ENCODE measurements around the gene DGLUCY.
"Not testable (repeated sequence)": the region's sequence is repeated elsewhere in the genome, so short reads cannot be mapped to it uniquely, and the experiment has no call there.

DGLUCY gene

DNA sequence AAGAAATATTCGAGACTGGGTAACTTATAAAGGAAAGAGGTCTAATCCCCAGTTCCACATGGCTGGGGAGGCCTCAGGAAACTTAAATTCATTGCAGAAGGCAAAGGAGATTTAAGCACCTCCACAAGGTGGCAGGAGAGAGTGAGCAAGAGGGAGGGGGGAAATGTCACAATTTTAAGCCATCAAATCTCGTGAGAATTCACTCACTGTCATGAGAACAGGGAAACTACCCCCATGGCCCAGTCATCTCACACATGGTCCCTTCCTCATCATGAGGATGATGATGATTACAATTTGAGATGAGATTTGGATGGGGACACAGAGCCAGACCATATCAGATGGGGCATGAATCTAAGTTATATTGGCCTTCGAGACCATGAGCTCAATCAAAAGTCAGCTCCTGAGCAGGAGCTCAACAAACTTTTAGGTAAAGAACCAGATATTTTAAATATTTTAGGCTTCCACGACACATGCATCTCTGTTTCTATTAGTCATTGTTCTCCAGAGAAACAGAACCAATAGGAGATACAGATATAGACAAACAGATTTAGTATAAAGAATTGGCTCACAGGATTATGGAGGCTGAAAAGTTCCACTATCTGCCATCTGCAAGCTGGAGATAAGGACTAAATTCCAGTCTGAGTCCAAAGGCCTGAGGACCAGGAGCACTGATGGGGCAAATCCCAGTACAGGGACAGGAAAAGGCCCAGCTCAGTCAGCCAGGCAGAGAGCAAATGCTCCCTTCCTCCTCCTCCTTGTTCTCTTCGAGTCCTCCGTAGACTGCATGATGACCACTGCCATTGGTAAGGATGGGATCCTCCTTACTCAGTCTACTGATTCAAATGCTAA, 24.9 kb downstream of the DGLUCY start:
- peak in 1 of 2 donors; percentile 20 for DNase-seq (ENCODE audit: low read depth in 2 of 2)

GRCh38 chr14:91139776-91140175, 25.9 kb downstream of the DGLUCY start:
- no peak for DNase-seq (ENCODE audit: low read depth in 2 of 2)

DNA sequence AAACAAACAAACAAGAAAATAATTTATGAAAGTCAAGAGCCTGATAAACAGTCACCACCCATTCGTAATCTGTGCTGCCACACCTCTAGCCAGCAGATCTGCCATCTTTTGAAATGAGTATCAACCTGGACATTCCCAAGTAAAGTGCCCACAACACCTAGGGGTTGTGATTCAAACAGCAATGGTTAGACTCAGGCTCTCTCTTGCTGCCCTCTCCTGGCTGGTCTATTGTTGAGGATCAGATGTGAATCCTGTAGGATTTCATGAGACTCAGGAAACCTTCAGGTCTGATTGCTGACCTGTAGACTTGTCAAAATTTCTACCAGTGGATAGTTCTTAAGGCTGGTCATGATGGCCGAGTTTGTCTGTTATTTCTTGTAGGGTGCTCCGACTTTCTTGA, 26.8 kb downstream of the DGLUCY start:
- no peak for DNase-seq (ENCODE audit: low read depth in 2 of 2)

DNA sequence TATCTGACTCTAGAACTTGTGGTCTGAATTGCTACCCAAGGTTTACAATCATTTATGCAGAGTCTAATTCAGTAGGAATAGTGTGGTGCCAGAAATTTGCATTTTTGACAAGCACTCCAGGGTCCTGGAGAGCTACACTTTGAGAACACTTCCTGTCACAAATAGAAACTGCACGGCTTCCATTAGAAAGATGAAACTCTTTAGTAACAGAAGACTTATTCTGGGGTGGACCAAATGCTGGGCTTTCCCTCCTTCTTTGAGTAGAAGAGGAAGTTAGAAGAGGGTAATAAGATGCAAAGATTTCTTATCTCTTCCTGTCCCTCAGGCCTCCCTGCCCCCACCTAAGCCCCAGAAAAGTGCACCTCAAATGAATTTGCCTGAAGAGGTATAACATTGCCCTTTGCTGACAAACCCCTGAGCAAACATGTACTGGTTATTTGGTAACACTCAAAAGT, 28.4 kb downstream of the DGLUCY start:
- no peak for DNase-seq (ENCODE audit: low read depth in 2 of 2)

DNA sequence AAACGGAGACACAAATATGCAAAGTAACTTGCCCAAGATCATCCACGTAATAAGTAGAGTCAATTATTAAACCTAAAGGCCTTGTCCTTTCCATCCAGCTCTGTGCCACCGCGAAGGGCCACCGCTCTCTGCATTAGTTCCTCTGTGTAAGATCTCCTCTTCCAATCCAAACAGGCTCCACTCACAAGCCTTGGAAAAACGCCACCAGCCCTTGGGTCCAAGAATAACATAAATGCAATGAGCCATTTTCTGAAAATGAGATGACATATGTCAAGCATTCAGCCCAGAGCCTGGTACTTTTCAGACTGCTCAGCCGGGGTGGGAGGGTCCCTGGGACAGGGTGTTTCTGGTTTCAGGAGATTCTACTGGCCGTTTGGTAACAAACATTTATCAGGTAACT, 30.0 kb downstream of the DGLUCY start:
- DNase-seq (ENCODE audit: low read depth in 2 of 2), result no peak

- DNase-seq (ENCODE audit: low read depth in 2 of 2), result no peak
Measured at GRCh38 chr14:91144425-91145145, 30.7 kb downstream of the DGLUCY start.

GRCh38 chr14:91145391-91146160, 31.7 kb downstream of the DGLUCY start:
- no peak for DNase-seq (ENCODE audit: low read depth in 2 of 2)

DNA sequence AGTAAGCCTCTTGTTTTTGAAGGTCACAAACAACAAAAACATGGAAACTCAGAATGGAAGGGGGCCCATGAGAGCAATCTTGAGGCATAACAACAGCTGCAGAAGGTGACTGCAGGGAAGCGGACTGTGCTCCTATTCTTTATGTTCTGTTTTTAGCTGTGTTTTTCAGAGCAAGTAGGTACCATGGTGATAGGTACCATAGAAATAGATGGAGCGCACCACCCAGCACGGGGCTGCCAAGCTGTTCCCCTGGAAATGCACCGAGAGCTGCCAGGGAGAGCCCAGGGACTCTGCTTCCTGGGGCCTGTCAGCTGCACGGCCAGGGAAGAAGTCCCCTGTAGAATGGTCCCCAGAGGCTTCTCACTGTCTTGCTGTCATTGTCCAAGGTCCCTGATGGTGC, 32.8 kb downstream of the DGLUCY start:
- no peak for DNase-seq (ENCODE audit: low read depth in 2 of 2)

- DNase-seq (ENCODE audit: low read depth in 2 of 2), result no peak
Measured at GRCh38 chr14:91149462-91149861, 35.6 kb downstream of the DGLUCY start.

- DNase-seq (ENCODE audit: low read depth in 2 of 2), result no peak
Measured at GRCh38 chr14:91152499-91152898, 38.6 kb downstream of the DGLUCY start.

DNA sequence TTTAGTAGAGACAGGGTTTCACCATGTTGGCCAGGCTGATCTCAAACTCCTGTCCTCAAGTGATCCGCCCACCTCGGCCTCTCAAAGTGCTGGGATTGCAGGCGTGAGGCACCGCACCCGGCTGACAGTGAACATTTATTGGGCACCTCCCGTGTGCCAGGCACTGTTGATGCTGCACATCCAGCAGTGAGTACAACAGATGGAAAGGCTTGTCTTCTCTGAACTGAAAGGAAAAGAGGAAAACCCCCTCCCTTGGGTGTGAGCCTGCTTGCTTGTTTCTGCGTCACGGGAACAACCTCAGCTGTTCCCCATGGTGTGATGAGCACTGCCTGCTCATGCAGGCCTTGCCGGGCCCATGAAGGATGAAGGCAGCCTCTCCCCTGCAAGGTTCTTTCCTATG, 39.5 kb downstream of the DGLUCY start:
- no peak for DNase-seq (ENCODE audit: low read depth in 2 of 2)

- peak in 1 of 2 donors; percentile 5 for DNase-seq (ENCODE audit: low read depth in 2 of 2)
Measured at GRCh38 chr14:91154851-91155625, 41.2 kb downstream of the DGLUCY start.

DNA sequence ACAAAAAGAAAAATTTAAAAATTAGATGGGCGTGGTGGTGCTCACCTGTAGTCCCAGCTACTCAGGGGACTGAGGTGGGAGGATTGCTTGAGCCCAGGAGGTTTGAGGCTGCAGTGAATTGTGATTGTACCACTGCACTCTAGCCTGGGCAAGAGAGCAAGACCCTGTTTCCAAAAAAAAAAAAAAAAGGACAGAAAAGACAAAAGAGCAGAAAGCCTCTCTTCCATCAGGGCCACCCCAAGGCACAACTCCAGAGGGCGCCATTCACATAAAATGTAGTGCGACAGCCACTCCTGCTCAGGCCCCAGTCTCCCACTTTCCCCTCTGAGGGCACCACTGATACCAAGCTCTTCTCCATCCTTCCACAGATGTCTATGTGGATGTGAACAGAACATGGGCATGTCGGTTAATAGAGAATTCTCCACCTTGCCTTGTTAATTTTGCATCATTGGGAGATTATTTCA, 41.8 kb downstream of the DGLUCY start:
- no peak for DNase-seq (ENCODE audit: low read depth in 2 of 2)

GRCh38 chr14:91156142-91156666, 42.3 kb downstream of the DGLUCY start:
- DNase-seq (ENCODE audit: low read depth in 2 of 2), result not testable (repeated sequence)

GRCh38 chr14:91156877-91157276, 43.0 kb downstream of the DGLUCY start:
- DNase-seq (ENCODE audit: low read depth in 2 of 2), result not testable (repeated sequence)

DNA sequence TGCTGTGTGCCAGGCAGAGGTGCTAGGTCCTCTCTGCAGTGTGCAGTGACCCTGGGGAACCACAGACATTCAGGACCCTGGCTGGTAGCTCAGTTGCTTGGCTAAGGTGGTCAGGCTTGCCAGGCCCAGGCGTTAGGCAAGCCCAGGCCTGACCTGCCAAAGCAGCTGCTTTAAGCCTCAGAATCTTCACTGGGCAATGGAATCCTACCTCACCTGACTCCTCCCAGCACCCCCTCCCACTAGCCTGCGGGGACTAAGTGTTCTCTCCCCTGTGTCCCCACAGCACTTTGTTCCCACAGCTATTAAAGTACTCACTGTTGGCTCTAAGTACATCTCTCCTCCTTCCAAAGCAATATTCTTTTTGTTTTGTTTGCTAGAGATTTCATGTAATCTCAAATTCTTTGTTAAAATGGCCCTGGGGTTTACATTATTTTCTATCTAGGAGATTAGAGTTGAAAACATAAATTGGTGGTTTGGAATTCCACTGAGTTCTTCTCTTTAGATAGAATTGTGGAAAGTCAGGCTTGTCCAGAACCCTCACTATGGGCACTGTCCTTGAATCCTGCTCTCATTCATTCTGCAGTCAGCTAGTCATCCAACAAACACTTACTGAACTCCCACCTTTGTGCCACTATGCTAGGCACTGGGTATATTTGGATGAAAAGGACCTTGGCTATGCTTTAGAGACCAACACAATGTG, 44.4 kb downstream of the DGLUCY start:
- no peak for DNase-seq (ENCODE audit: low read depth in 2 of 2)

DNA sequence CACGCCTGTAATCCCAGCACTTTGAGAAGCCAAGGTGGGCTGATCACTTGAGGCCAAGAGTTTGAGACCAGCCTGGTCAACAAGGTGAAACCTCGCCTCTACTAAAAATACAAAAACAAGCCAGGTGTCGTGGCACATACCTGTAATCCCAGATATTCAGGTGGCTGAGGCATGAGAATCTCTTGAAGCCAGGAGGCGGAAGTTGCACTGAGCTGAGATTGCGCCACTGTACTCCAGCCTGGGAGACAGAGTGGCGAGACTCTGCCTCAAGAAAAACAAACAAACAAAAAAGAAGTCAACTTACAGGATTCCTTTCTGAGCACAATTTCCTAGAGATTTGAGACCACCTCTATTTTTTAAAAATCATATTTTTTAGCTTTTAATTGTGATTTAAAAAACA, 45.3 kb downstream of the DGLUCY start:
- DNase-seq (ENCODE audit: low read depth in 2 of 2), result no peak

- DNase-seq (ENCODE audit: low read depth in 2 of 2), result no peak
Measured at GRCh38 chr14:91159906-91160305, 46.0 kb downstream of the DGLUCY start.

GRCh38 chr14:91163316-91163715, 49.4 kb downstream of the DGLUCY start:
- DNase-seq (ENCODE audit: low read depth in 2 of 2), result no peak

DNA sequence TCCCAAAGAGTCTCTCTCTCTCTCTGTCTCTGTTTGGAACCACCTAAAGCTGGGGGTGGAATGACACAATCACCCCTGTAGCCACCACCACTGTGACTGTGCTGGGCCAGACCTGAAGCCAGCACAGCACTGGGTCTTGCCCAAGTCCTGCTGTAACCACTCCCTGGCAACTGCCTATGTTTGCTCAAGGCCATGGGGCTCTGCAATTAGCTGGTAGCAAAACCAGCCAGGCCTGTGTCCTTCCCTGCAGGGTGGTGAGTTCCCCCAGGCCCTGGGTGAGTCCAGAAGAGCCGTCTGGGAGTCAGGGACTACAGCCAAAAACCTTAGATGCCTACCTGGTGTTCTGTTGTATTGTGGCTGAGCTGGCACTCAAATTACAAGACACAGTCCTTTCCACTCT, 50.8 kb downstream of the DGLUCY start:
- no peak for DNase-seq (ENCODE audit: low read depth in 2 of 2)

- DNase-seq (ENCODE audit: low read depth in 2 of 2), result no peak
Measured at GRCh38 chr14:91167380-91167770, 53.5 kb downstream of the DGLUCY start.

Data from stimulated activated CD8-positive, alpha-beta memory T cell treated with anti-CD3 and anti-CD28 coated beads, Interleukin-15, amount 100 ng/mL, for 4 hours (primary cell).